SK-N-SH (cell line): ENCODE measurements around the gene PICK1.

ENCODE experiments used
- CHD2 ChIP-seq: fragments of 150-350 bp; IDR thresholded peaks from 2 replicates; pipeline ENCODE4 v1.6.1; 2018; ENCODE audit warnings: low read length; ENCODE audit not compliant: partially characterized antibody
- POLR2AphosphoS5 ChIP-seq: IDR thresholded peaks from 2 replicates; pipeline ENCODE4 v1.6.1; 2012; ENCODE audit warnings: low read depth, low read length
- TF ChIP-seq, protein P1 (sequence below): fragments of 200-600 bp; sonication (generic); IDR thresholded peaks from 2 replicates; pipeline ENCODE4 v1.6.1; 2017; ENCODE audit warnings: antibody characterized with exemption, mild to moderate bottlenecking, moderate library complexity
- TF ChIP-seq, protein P2 (sequence below): fragments of 150-350 bp; IDR thresholded peaks from 2 replicates; pipeline ENCODE4 v1.6.1; 2017; ENCODE audit warnings: antibody characterized with exemption, low read length, low read depth, borderline replicate concordance

GRCh38 chr22:38035530-38035885 lies 21.7 kb upstream of the PICK1 start:
- no peak for TF ChIP-seq POLR2AphosphoS5
- TF ChIP-seq, protein P1, sequence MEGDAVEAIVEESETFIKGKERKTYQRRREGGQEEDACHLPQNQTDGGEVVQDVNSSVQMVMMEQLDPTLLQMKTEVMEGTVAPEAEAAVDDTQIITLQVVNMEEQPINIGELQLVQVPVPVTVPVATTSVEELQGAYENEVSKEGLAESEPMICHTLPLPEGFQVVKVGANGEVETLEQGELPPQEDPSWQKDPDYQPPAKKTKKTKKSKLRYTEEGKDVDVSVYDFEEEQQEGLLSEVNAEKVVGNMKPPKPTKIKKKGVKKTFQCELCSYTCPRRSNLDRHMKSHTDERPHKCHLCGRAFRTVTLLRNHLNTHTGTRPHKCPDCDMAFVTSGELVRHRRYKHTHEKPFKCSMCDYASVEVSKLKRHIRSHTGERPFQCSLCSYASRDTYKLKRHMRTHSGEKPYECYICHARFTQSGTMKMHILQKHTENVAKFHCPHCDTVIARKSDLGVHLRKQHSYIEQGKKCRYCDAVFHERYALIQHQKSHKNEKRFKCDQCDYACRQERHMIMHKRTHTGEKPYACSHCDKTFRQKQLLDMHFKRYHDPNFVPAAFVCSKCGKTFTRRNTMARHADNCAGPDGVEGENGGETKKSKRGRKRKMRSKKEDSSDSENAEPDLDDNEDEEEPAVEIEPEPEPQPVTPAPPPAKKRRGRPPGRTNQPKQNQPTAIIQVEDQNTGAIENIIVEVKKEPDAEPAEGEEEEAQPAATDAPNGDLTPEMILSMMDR: no peak
- TF ChIP-seq, protein P2, sequence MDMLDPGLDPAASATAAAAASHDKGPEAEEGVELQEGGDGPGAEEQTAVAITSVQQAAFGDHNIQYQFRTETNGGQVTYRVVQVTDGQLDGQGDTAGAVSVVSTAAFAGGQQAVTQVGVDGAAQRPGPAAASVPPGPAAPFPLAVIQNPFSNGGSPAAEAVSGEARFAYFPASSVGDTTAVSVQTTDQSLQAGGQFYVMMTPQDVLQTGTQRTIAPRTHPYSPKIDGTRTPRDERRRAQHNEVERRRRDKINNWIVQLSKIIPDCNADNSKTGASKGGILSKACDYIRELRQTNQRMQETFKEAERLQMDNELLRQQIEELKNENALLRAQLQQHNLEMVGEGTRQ: no peak
- no peak for TF ChIP-seq CHD2
